Stromal cell of bone marrow (primary cell): ENCODE results near the gene KIZ.
A peak's percentile ranks its signal among the peaks of the same experiment; 100 is the strongest.
"Not testable (repeated sequence)": the region's sequence is repeated elsewhere in the genome, so short reads cannot be mapped to it uniquely, and the experiment has no call there.

Experiments used
- DNase-seq: peaks from one replicate; pipeline ENCODE4 v3.0.0-alpha.2; 2012; ENCODE audit warnings: low read depth

KIZ gene

GRCh38 chr20:21137078-21137477, 11.2 kb downstream of the KIZ start:
- DNase-seq, result no peak

- DNase-seq, result no peak
Measured at GRCh38 chr20:21139881-21140566, 14.1 kb downstream of the KIZ start.

- no peak for DNase-seq
Measured at GRCh38 chr20:21141825-21142224, 15.9 kb downstream of the KIZ start.

- DNase-seq, result no peak
Measured at GRCh38 chr20:21143194-21143890, 17.5 kb downstream of the KIZ start.

GRCh38 chr20:21145424-21145823, 19.5 kb downstream of the KIZ start:
- no peak for DNase-seq

GRCh38 chr20:21146215-21146614, 20.3 kb downstream of the KIZ start:
- no peak for DNase-seq

- DNase-seq, result peak; percentile 8
Measured at GRCh38 chr20:21147593-21147992, 21.7 kb downstream of the KIZ start.

- DNase-seq, result no peak
Measured at GRCh38 chr20:21149344-21149743, 23.5 kb downstream of the KIZ start.

- no peak for DNase-seq
Measured at GRCh38 chr20:21151791-21152190, 25.9 kb downstream of the KIZ start.

- no peak for DNase-seq
Measured at GRCh38 chr20:21154692-21155091, 28.8 kb downstream of the KIZ start.

GRCh38 chr20:21155268-21155667, 29.4 kb downstream of the KIZ start:
- no peak for DNase-seq

- DNase-seq, result no peak
Measured at GRCh38 chr20:21156266-21156665, 30.4 kb downstream of the KIZ start.

- DNase-seq, result no peak
Measured at GRCh38 chr20:21157006-21157405, 31.1 kb downstream of the KIZ start.

- DNase-seq, result no peak
Measured at GRCh38 chr20:21159658-21160380, 33.9 kb downstream of the KIZ start.

- no peak for DNase-seq
Measured at GRCh38 chr20:21161926-21162325, 36.0 kb downstream of the KIZ start.

GRCh38 chr20:21162631-21163030, 36.7 kb downstream of the KIZ start:
- DNase-seq, result no peak

GRCh38 chr20:21166801-21167200, 40.9 kb downstream of the KIZ start:
- no peak for DNase-seq

GRCh38 chr20:21167261-21167660, 41.4 kb downstream of the KIZ start:
- no peak for DNase-seq

GRCh38 chr20:21168061-21168460, 42.2 kb downstream of the KIZ start:
- DNase-seq, result not testable (repeated sequence)

- DNase-seq, result no peak
Measured at GRCh38 chr20:21172626-21173025, 46.7 kb downstream of the KIZ start.

- no peak for DNase-seq
Measured at GRCh38 chr20:21173485-21173884, 47.6 kb downstream of the KIZ start.

- no peak for DNase-seq
Measured at GRCh38 chr20:21174516-21175239, 48.8 kb downstream of the KIZ start.
